SW 1271 (cell line): ENCODE results near the gene NMRK1.

Source experiments
- DNase-seq, 2 experiments: peaks; one replicate each; lab custom pipeline; 2025; lab: John Stamatoyannopoulos, UW

Gene NMRK1

DNA sequence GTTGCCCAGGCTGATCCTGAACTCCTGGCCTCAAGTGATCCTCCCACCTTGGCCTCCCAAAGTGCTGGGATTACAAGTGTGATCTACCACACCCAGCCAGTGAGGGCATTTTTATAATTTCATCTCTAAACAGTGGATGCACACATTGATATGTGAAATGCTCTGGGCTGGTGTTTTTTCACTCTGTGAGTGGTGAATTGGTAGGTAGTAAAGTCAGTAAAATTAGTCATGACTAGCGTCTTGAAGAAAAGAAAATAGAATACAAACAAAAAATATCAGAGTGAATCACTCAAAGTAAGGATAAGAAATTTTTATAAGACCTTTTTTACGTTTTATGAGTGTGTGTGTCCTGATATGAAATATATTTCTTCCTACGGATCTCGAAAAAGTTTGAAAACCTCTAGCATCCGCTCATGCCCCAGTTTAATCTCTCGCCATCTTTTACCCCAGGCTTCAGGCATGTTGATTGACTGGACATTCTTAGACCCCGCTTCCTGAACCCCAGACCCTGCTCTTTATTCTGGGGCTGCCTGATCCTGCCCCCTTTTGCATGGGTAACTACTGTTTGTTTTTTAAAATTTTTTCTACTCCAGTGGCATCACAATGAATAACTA, 14.3 kb upstream of the NMRK1 start:
- DNase-seq, result no peak

DNA sequence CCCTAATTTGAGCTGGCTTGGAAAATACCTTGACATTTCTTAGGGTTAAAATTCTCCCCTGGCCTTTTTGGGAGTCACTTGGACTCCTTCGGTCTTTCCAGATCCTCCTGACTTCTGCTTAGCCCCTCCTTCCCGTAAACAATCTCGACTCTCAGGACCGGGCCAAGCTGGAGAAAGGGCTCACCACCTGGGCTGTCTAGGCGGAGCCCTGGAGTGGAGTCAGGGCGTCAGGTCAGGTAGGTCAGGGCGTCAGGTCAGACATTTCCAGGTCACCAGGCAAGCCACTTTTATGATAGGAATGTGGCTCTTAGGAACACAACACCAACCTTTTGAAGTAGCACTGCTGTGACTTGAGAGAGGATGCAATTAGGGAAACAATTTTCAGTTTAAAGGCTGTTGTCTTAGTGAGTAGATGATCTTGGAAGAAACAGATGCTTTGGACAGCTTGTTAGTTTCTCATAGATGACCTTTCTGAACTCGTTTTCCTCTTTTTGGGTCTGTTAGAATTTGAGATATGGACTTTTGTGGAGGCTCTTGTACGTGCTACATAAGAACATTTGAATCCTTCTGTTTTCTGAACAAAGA, 13.1 kb upstream of the NMRK1 start:
- DNase-seq, result no peak

- DNase-seq, result no peak
These were observed 8.8 kb upstream of the NMRK1 start for GRCh38 chr9:75096796-75097195.

- no peak for DNase-seq
These were observed 4.8 kb upstream of the NMRK1 start for GRCh38 chr9:75092766-75093165.

DNA sequence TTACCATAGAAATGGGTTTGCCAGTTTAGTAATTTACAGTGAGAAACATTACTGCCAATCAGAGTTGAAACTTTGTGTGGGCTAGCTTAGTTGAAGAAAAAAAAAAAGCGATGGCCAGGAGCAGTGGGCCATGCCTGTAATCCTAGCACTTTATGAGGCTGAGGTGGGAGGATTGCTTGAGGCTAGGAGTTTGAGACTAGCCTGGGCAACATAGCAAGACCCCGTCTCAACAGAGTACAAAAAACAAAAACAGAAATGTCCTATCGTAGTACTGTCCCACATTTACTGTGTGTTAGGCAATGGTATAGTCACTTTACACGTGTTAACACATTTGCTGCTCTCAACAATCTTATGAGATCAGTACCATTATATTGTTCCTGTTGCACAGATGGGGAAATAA, 2.6 kb upstream of the NMRK1 start:
- DNase-seq, result no peak

DNA sequence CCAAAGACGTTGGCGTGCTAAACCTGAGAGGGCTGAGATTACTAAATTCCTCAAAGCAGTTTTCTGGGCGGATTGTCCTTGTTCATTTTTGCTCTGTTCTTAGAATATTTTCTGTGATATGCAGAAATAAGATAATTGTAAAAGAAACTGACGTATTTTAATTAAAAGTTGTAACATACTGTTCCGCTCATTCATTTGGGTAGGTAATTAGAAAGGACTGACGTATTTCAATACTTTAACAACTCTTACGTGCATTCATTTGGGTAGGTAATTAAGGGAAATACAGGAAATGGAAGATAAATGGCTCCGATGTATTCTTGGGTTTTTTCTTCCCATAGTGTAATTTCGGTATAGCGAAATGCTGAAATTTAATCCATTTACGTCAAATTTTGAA, 1.4 kb upstream of the NMRK1 start:
- no peak for DNase-seq

- DNase-seq, result peak in 1 of 2 experiments; percentile 69
These were observed 854 bp upstream of the NMRK1 start for GRCh38 chr9:75088646-75089372.

DNA sequence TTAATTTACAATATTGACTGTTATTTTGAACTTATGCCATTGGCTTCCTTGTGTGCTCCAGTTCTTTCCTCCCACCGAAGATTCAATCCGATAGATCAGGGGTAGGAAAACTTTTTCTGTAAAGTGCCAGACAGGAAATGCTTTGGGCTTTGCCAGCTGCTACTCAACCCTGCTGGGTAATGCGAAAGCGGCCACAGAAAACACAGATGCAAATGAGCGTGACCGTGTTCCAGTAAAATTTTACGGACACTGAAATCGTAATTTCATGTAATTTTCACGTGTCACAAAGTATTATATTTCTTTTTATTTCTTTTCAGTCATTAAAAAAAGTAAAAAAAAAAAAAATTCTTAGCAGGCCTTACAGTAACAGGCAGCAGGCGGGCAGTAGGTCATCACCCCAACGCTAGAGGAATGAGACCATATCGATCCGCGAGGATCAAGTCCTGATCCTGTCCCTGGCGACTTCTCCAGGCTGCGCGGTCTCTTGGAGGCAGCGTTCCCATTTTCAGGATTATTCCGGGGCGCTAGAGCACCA, 599 bp downstream of the NMRK1 start:
- DNase-seq, result peak; percentile 30 to 69

- no peak for DNase-seq
These were observed 1.2 kb downstream of the NMRK1 start for GRCh38 chr9:75086541-75087288.

DNA sequence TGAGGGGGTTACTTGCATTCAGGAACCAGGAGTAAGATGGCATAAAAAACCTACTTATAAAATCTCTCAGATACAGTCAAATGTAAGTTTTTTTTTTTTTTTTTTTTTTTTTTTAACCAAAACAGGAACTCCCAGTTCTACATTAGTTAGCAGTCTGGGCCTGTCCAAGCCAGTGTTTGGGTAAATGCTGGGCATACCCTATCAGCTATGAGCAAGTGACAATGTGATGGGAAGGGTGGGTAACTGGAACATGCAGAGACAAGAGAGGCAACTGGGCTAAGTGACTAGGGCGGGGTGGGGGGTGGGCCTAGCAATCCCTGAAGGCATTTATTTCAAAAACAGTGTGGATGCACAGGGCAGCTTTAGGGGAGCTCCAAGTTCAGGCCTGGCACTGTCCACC, 2.3 kb downstream of the NMRK1 start:
- no peak for DNase-seq

- DNase-seq, result no peak
These were observed 3.8 kb downstream of the NMRK1 start for GRCh38 chr9:75084081-75084672.

- DNase-seq, result no peak
These were observed 4.6 kb downstream of the NMRK1 start for GRCh38 chr9:75083188-75083970.

DNA sequence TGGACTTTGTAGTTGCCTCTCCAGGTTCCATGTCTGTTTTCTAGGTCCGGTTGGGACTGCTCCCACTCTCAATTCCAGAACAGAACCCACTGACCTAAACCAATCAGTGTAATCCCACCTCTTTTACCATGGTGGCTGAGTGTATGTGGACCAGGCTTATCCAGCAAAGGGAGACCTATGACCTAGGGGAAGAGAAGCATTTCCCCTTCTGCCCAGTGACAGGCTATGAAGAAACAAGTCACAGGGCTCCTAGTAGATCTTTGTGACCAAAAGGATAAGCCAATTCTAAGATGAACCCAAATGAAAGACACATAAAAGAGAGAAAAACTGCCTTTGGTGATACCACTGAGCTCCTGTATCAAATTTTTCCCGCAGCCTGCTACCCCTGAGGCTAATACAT, 6.3 kb downstream of the NMRK1 start:
- no peak for DNase-seq

GRCh38 chr9:75072895-75073294, 15.1 kb downstream of the NMRK1 start:
- no peak for DNase-seq

DNA sequence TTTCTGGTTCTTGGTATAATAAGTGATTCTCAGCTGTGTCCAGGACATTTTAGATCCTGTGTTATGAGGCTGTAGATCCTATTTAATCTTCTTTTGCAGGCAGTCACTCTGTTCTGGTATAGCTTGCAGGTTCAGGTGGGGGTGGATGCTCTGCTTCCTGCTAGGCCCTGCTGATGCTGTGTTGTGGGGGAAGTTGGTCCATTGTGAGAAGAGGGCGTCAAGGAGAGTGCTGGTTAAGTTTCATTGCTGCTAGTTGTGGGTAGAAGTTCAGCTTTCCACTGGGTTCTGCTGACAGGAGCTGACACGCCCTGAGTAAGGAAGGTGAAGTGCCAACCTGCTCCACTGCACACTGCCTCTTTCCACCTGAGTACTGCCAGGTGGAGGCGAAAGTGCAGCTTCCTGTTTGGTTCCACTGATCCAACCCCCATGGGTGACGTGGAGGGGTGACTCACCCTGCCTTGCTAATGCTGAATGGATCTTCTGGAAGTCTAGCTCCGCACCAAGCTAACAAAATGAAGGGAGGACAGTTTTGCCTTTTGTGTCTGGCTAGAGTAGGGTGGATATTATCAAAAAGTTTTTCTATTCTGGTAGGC, 16.3 kb downstream of the NMRK1 start:
- DNase-seq, result no peak

DNA sequence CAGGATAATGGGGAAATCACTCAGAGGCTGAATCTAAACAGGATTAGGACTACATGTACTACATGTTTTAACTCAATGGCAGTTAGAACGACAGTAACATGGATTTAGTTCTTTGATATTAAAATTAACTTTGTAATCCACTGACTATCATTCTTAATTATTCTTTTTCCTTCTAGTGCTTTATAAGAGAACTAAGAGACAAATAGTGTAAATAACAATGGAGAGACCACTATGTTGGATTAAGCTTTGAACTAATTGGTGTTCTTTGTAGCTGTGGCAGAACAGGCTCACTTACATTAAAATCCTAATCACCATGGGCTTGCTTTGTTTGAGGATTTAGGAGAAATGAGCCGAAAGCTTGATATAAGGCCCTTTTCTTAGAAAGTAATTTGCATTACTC, 18.8 kb downstream of the NMRK1 start:
- no peak for DNase-seq

- no peak for DNase-seq
These were observed 20.1 kb downstream of the NMRK1 start for GRCh38 chr9:75067894-75068293.

DNA sequence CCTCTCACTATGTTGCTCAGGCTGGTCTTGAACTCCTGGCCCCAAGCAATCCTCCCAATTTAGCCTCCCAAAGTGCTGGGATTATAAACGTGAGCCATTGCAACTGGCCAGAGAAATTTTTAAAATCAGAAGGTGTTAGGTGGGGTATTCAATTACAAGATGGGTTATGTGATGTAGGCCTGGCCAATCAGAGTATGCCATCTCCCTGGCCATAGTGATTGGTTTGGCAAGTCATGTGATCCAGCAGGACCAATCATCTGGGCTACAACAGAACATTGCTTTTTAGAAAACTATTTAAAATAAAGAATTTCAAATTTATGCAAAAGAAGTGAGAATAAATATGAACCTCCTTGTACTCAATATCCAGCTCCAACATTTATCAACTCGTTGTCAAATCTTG, 22.4 kb downstream of the NMRK1 start:
- no peak for DNase-seq

GRCh38 chr9:75064307-75065025, 23.5 kb downstream of the NMRK1 start:
- no peak for DNase-seq

GRCh38 chr9:75063556-75064305, 24.2 kb downstream of the NMRK1 start:
- DNase-seq, result no peak
